Activated T-helper 1 cell treated with anti-CD3 and anti-CD28 coated beads, Interleukin-2, amount 50 U/mL, for 16 hours (primary cell): ENCODE data around the gene BBS9.
"Not testable (repeated sequence)": the region's sequence is repeated elsewhere in the genome, so short reads cannot be mapped to it uniquely, and the experiment has no call there.

Experiments
- DNase-seq, 2 donors: peaks; one replicate each; pipeline ENCODE4 v3.0.0-alpha.2; 2020; ENCODE audit warnings: low read depth in 1 of 2, low spot score in 1 of 2

BBS9 gene

GRCh38 chr7:33128990-33129805 is at the start of gene BBS9:
TSS of gene BBS9 (plus strand) at chr7:33129564. CDS start at chr7:33146253, 16,689 bp downstream.
- DNase-seq: peak; percentile 79 to 81

GRCh38 chr7:33079763-33080690 is 49.3 kb upstream of the BBS9 start:
- DNase-seq: no peak

GRCh38 chr7:33087356-33087755 is 42.0 kb upstream of the BBS9 start:
- DNase-seq: no peak

GRCh38 chr7:33087858-33088257 is 41.5 kb upstream of the BBS9 start:
- DNase-seq: no peak

- DNase-seq: no peak
These were observed 40.2 kb upstream of the BBS9 start for GRCh38 chr7:33089142-33089541.

- DNase-seq: no peak
These were observed 38.2 kb upstream of the BBS9 start for GRCh38 chr7:33091111-33091531.

GRCh38 chr7:33091641-33092191 is 37.6 kb upstream of the BBS9 start:
- no peak for DNase-seq

GRCh38 chr7:33093266-33093665 is 36.1 kb upstream of the BBS9 start:
- DNase-seq: no peak

GRCh38 chr7:33094745-33095275 is 34.6 kb upstream of the BBS9 start:
- not testable (repeated sequence) for DNase-seq

GRCh38 chr7:33099154-33099940 is 30.0 kb upstream of the BBS9 start:
- DNase-seq: no peak

GRCh38 chr7:33100770-33101169 is 28.6 kb upstream of the BBS9 start:
- DNase-seq: no peak

GRCh38 chr7:33101906-33102305 is 27.5 kb upstream of the BBS9 start:
- DNase-seq: no peak

- DNase-seq: no peak
These were observed 22.0 kb upstream of the BBS9 start for GRCh38 chr7:33107136-33108066.

GRCh38 chr7:33108554-33109004 is 20.8 kb upstream of the BBS9 start:
- DNase-seq: no peak

GRCh38 chr7:33109005-33109757 is 20.2 kb upstream of the BBS9 start, which contains the start of gene RP9:
TSS of gene RP9 (minus strand) at chr7:33109404. CDS start at chr7:33109372, 32 bp downstream.
- peak; percentile 53 to 70 for DNase-seq

GRCh38 chr7:33109758-33110238 is 19.6 kb upstream of the BBS9 start:
- no peak for DNase-seq

- no peak for DNase-seq
These were observed 17.8 kb upstream of the BBS9 start for GRCh38 chr7:33111614-33112013.

GRCh38 chr7:33114976-33115375 is 14.4 kb upstream of the BBS9 start:
- no peak for DNase-seq
